Stimulated activated CD4-positive, alpha-beta T cell treated with anti-CD3 and anti-CD28 coated beads, Interleukin-4, amount 100 ng/mL, for 1 hour (primary cell): ENCODE measurements around the gene RITA1.

Source experiments
- DNase-seq: peaks from one replicate; pipeline ENCODE4 v3.0.0-alpha.2; 2020

The RITA1 gene

DNA sequence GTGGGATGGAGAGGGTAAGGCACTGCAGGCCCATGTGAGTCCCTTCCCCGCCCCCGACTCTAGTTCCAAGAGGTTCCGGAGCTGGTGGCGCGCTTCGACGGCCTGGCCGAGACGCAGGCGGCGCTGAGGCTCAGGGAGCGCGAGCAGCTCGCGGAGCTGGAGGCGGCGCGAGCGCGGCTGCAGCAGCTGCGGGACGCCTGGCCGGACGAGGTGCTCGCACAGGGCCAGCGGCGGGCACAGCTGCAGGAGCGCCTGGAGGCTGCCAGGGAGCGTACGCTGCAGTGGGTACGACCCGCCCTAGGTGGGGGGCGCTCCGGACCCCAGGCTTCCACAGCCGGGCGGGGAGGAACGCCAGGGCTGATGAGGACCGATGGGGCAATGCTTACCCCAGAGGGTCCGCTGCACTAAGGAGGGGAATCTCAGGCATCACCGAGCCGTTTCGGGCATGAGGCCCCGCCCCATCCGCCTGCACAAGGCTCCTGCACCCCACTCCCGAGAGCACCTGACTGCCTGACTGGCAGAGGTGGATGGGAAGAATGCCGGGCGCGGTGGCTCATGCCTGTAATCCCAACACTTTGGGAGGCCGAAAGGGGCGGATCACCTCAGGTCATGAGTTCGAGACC is 31.1 kb upstream of the RITA1 start:
- DNase-seq: peak; percentile 19

DNA sequence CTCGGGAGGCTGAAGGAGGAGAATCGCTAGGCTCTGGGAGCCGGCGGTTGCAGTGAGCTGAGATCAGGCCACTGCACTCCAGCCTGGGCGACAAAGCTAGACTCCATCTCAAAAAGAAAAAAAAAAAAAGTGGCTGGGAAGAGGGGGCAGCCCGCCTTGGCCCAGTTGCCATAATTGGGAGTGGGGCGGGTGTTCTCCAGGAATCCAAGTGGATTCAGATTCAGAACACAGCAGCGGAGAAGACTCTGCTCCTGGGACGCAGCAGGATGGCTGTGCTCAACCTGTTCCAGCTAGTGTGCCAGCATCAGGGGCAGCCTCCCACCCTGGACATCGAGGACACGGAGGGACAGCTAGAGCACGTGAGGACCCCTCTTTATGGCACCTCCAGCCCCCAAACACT is 30.5 kb upstream of the RITA1 start:
- DNase-seq: no peak

- DNase-seq: no peak
These were observed 29.9 kb upstream of the RITA1 start for GRCh38 chr12:113155646-113156045.

DNA sequence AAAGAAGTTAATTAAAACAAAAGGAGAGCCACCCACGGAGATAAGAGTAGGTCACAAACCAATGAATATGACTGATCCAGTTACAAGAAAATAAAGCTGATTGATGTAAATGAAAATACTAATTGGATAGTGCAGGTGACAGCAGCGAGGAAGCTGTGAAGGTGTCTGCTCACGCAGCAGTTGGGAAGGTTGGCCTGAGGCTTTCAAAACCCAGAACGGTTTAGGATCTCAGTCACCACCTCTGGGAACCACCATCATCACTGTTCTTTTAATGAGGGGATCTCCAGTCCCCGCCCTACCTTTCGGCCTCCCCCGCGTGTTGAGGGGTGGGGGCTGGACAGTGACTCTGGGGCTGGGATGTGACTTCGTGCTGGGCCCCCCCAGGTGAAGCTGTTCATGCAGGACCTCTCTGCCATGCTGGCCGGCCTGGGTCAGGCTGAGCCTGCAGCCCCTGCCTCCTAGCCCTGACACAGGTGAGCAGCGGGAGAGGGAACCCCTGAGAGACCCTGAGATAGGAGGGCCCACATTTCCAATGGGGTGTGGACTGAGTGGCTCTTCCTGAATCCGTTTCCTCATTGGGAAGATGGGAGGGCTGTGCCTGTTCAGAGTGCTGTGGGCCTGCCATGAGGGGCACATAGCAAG is 28.2 kb upstream of the RITA1 start:
- no peak for DNase-seq

- DNase-seq: no peak
These were observed 26.9 kb upstream of the RITA1 start for GRCh38 chr12:113158439-113159203.

GRCh38 chr12:113159937-113160336 is 25.6 kb upstream of the RITA1 start:
- no peak for DNase-seq

- peak; percentile 16 for DNase-seq
These were observed 24.0 kb upstream of the RITA1 start for GRCh38 chr12:113161415-113162016.

DNA sequence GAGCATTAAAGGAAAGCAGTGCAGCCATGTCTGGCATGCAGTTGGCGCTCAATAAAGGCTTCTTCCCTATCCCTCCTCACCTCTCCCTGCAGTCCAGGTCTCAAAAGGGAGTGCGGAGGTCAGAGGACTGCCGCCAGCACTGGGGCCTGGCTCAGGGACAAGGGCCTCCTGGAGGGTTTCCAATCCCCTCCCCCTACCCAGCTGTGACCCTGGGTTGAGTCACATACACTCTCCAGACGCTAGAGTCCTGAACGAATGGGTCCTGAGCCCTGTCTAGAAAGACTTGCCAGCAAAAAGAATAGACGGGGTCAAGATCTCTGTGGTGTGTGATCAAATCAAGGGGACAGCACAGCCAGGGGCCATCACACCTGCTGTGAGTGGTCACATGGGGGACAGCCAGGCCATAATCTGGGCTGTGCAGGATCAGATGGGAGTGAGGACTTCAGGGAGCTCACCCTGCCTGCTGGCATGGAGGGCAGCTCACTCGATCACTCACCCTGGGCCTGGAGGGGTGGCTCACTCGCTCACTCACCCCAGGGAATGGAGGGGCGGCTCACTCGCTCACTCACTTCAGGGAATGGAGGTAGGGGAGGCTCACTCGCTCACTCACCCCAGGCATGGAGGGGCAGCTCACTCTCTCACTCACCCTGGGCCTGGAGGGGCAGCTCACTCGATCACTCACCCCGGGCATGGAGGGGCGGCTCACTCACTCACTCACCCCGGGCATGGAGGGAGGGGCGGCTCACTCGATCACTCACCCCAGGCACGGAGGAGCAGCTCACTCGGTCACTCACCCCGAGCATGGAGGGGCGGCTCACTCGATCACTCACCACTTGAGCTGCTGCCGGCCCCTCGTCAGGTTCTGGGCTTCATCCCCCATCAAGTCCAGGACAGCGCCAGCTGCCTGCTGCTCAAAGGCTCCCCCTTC is 23.2 kb upstream of the RITA1 start:
- DNase-seq: no peak

DNA sequence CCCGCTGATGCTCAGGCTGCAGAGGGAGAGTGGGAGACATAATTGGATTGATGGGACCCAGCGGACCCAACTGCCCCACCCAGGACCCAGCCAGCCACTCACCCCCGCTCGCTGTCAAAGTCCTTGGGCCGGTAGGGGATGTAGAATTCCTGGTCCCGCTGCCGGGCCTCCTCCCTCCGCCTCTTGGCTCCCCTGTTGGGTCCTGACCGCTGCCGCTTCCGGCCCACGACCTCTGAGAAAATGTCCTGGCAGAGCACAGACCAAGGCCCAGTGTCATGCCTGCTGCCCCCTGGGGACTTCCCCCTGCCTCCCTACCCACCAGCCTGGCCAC is 22.5 kb upstream of the RITA1 start:
- DNase-seq: no peak

DNA sequence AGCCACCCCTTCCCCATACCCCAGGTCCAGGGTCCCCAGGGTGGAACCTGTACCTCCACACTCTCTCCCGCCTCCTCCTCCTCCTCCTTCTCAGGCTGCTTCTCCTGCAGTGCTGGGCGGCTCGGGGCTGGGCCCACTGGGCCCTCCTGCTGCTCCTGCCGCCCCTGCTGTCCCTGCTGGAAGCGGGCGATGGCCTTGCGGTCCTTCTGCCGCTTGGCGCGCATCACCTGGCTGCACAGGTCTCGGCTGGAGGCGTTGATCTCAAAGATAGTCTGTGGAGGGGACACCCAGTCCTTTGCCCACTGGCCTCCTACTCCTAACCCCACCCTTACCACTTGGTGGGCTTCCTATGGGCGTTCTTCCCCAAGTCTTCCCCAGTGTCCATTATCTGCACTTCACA is 21.5 kb upstream of the RITA1 start:
- DNase-seq: no peak

- no peak for DNase-seq
These were observed 19.7 kb upstream of the RITA1 start for GRCh38 chr12:113165521-113166450.

DNA sequence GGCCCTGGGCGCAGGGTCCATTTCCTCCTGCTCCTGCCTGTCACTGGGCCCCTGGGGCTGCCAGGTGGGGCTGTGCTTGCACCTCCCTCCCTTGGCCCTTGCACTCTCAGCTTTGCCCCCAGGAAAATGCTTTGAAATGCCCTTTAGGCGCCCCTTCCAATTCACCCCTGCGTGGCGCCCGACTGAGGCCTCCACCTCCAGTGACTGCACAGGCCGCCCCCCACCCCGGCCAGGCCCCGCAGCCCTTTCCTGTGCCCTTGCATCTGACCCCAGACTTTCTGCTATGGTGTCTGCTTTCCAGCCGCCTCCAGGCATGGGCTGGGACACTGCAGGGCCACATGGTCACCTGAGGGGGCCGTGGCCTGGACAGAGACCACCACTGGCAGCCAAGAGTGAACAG is 17.7 kb upstream of the RITA1 start:
- no peak for DNase-seq

- DNase-seq: no peak
These were observed 15.8 kb upstream of the RITA1 start for GRCh38 chr12:113169697-113170096.

- no peak for DNase-seq
These were observed 15.1 kb upstream of the RITA1 start for GRCh38 chr12:113170457-113170856.

DNA sequence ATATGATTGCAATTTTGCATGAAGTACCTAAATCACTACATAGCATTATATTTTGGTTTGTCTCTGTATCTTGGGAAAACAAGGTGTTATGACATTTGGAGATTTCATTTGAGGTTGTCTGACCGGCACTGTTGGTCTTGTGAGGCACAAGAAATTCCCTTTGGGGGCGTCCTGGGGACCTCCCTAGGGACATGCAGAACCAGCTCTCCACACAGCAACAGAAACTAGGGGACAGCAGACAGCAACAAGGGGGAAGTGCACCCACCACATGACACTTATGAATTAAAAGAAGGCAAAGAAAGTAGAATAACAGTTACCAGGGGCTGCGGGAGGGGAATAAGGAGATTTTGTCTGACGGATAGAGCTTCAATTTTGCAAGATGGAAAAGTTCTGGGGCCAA is 14.6 kb upstream of the RITA1 start:
- no peak for DNase-seq

DNA sequence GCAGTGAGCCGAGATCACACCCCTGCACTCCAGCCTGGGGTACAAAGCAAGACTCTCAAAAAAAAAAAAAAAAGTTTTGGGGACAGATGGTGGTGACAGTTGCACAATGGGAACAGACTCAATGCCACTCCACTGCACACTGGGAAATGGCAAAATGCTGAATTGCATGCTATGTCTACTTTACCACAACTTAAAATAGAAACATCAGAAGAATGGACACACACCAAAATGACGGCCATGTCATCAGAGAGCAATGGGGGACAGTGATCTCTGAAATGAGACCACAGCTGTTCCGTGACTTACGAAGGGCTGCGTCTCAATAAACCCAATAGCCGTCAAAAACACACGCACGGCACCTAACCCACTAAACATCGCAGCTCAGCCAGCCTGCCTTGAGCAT is 14.0 kb upstream of the RITA1 start:
- DNase-seq: no peak

DNA sequence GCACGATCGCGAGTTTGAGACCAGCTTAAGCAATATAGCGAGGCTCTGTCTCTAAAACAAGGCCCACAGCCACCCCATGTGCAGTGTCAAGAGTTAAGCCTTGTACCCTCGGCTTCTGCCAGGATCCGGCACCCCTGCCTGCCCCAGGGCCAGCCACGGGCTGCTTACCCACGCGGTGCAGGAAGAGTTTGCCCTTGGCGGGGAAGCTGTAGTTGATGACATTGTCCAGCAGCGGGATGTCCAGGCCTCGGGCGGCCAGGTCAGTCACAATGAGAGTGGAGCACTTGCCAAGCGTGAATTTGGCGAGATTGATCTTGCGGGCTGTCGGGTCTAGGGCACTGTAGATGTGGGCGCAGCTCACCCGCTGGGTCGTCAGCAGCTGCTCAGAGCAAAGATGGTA is 13.3 kb upstream of the RITA1 start:
- no peak for DNase-seq

DNA sequence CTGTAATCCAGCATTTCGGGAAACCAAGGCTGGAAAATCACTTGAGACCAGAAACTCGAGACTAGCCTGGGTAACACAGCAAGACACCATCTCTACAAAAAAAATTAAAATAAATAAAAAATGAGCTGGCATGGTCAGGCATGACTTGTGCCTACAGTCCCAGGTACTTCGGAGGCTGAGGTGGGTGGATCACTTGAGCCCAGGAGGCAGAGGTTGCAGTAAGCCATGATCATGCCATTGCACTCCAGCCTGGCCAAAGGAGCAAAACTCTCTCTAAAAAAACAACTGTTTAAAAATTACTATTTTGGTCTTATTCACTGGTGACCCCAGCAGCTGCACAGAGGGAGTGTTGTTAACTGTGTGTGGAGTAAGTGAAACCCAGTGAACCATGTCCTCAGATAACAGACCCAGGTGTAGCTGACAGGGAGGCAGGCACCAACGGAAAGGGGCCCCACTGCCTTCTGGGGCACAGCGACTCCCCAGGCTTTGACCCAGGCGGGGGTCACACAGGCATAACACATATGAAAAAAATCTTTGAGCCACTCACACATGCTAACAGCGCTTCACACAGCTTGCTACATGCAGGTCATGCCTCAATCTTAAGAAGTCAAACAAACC is 12.3 kb upstream of the RITA1 start:
- no peak for DNase-seq

DNA sequence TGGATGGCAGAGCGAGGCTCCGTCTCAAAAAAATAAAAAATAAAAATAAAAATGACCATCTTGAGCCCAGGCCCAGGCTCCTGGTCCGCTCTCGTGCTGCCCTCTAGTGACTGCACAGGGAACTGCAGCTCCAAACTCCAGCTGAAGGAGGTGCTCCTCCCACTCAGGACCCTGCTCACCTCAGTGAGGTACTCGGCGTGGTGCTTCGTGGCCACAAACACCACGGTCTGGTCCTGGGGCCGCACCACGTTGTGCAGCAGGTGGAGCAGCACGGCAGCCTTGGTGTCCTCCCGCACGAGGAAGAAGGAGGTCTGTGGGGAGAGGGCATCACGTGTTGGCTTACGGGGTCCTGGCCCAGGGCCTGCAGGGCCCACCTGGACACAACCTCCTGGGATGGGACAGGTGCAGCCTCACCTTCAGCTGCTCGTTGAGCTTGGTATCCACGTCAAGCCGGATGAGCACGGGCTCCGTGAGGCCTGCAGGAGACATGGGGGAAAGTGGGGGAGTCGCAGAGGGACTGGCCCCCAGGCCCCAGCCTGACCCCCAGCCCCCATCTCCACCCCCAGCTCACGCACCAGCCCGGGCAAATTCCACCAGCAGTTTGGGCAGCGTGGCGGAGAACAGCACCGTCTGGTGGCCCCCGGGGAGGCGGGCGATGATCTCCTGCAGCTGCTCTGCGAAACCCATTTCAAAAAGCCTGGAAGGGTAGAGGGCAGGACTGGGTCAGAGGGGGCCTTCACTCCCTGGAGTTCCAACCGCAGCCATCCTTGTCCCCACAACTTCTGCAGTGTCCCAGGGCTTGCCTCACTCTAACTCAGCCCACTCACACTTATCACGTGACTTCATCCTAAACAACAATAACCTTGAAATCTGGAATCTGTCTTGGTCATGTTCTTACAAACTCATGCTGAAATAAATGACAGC is 10.8 kb upstream of the RITA1 start:
- DNase-seq: peak; percentile 81

GRCh38 chr12:113179023-113179422 is 6.5 kb upstream of the RITA1 start:
- no peak for DNase-seq
